GM12891 (cell line): Measurements from ENCODE around the gene TEAD1.

Source experiments
- POLR2A ChIP-seq: IDR thresholded peaks from 2 replicates; pipeline ENCODE4 v1.6.1; 2011; ENCODE audit warnings: low read depth, low read length, control low read depth
- POLR2AphosphoS5 ChIP-seq: IDR thresholded peaks from 2 replicates; pipeline ENCODE4 v1.6.1; 2011; ENCODE audit warnings: low read depth, low read length, control low read depth
- TAF1 ChIP-seq: IDR thresholded peaks from 2 replicates; pipeline ENCODE4 v1.6.1; 2011; ENCODE audit warnings: low read depth, low read length, control low read depth

DNA sequence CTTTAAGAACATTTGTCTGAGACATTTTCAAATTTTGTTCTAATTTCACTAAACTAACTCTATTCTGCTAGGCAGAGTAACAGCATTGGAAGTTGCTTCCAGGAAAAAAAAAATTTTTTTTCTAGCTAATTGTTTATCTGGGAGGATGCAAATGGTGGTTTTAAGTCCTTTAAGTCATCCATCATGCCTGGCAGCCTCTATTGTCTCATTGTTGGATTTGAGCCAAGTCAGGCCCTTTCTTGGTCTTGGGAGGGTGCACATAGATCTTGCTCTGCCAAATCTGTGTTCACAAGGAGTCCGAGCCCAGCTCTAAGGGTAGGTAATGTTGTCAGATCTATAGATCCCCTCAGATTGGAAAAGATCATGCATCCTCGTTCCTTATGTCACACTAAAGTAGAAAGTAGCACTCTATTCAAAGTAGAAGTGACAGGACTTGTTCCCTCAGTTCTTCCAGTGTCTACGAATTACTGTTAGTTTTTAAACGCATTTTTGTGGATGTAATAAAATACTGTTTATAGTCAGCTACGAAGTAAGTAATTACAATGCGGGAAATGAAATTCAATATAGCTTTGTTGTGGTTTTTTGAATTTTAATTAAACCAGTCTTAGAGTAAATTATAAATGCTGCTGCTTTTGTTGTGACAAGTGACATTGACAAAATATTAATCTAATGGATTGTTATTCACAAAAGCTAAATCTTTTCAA, 168.9 kb downstream of the TEAD1 start:
- TF ChIP-seq TAF1, result no peak
- no peak for TF ChIP-seq POLR2A
- TF ChIP-seq POLR2AphosphoS5, result no peak
